Activated CD8-positive, alpha-beta T cell treated with anti-CD3 and anti-CD28 coated beads for 36 hours (primary cell): Measurements from ENCODE around the gene MGMT. TPM values are rescaled to one million over a fixed set of nuclear protein-coding genes. Genes with fewer than 3 reads are reported as not detected.

Experiments
- ATAC-seq: fragments of 200-7000 bp; cut with Tn5 transposase; one replicate; pipeline ENCODE4 v1.10.0; 2021; ENCODE audit warnings: mild to moderate bottlenecking, moderate library complexity
- CTCF ChIA-PET: fragments of 350-600 bp; sonication (Branson Sonifier 250); formaldehyde crosslinking; loops from one replicate; lab custom pipeline; 2021; ENCODE audit warnings: antibody characterized with exemption; lab: Charles Lee
- POLR2A ChIA-PET: fragments of 350-600 bp; sonication (Branson Sonifier 250); formaldehyde crosslinking; loops from one replicate; lab custom pipeline; 2021; ENCODE audit warnings: antibody characterized with exemption; lab: Charles Lee
- DNase-seq: peaks from one replicate; pipeline ENCODE4 v3.0.0-alpha.2; 2020
- H3K27ac Mint-ChIP-seq: one replicate; pipeline ENCODE4 v1.8.0; 2021; ENCODE audit warnings: mild to moderate bottlenecking, mixed read lengths
- H3K27me3 Mint-ChIP-seq: one replicate; pipeline ENCODE4 v1.8.0; 2021; ENCODE audit warnings: mixed read lengths
- H3K36me3 Mint-ChIP-seq: one replicate; pipeline ENCODE4 v1.8.0; 2021; ENCODE audit warnings: low read depth, mixed read lengths
- H3K4me1 Mint-ChIP-seq: one replicate; pipeline ENCODE4 v1.8.0; 2021; ENCODE audit warnings: low read depth, mixed read lengths
- H3K4me3 Mint-ChIP-seq: one replicate; pipeline ENCODE4 v1.8.0; 2021; ENCODE audit warnings: mild to moderate bottlenecking, moderate library complexity, mixed read lengths
- H3K9me3 Mint-ChIP-seq: one replicate; pipeline ENCODE4 v1.8.0; 2021; ENCODE audit warnings: mixed read lengths
- intact Hi-C: fragments of 100-400 bp; cut with micrococcal nuclease; formaldehyde crosslinking; loops from one replicate; pipeline ENCODE4 v1.10.0; 2022
- total RNA-seq, 2 experiments: library from RNA; stranded (reverse); gene quantifications; one replicate each; pipeline ENCODE4 v1.2.3, GENCODE V29; 2021
- TF ChIP-seq, protein P1 (sequence below): fragments of 200-600 bp; IDR thresholded peaks from one replicate; pipeline ENCODE4 v1.8.0; 2022; ENCODE audit warnings: antibody characterized with exemption, mild to moderate bottlenecking

MGMT gene
- total RNA-seq, 2 experiments from 2014 or later = 16.2 to 17.0 TPM

DNA sequence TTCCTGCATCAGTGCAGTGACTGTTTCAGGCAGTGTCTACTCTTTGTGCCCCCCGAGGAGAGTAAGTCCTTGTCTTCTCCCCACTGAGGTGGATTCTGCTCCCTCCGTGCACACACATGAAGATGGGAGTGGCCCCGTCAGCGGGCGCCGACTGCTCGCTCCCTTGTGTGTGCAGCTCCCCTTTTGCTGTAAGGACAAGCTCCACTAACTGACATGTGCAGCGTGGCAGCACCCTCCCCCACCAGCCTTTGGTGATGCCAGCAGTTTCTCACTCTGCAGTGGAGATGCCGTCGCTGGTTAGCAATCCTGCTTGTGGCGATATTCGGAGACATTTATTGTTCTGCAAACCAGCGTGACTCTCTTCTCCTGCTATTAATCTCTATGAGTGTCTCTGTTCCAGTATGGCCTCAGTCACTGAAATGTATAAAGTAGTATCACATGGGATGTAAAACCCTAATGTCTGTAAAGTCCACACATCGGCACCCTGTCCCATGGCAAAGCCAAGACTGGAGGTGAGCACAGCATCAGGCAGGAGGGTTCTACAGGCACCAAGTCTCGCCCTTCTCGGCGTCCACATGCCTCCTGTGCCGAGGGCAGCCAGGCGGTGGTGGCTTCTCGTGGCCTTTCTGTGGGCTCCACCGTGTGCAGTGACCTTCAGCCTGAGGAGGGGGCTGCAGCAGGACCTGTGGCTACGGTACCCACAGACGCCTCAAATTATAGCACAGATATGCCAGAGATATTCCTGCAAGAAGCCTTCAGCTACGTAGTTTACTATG, 294.3 kb downstream of the MGMT start:
- H3K36me3 Mint-ChIP-seq = peaks cover 38% of the 10 kb centered on the region
- CTCF ChIA-PET = no interaction called here
- no peak overlapping the region for H3K27ac Mint-ChIP-seq
- peaks cover 11% of the 10 kb centered on the region for H3K4me1 Mint-ChIP-seq
- H3K9me3 Mint-ChIP-seq = peaks cover 2% of the 10 kb centered on the region
- DNase-seq (no peak), ATAC-seq (no peak)
- TF ChIP-seq, protein P1, sequence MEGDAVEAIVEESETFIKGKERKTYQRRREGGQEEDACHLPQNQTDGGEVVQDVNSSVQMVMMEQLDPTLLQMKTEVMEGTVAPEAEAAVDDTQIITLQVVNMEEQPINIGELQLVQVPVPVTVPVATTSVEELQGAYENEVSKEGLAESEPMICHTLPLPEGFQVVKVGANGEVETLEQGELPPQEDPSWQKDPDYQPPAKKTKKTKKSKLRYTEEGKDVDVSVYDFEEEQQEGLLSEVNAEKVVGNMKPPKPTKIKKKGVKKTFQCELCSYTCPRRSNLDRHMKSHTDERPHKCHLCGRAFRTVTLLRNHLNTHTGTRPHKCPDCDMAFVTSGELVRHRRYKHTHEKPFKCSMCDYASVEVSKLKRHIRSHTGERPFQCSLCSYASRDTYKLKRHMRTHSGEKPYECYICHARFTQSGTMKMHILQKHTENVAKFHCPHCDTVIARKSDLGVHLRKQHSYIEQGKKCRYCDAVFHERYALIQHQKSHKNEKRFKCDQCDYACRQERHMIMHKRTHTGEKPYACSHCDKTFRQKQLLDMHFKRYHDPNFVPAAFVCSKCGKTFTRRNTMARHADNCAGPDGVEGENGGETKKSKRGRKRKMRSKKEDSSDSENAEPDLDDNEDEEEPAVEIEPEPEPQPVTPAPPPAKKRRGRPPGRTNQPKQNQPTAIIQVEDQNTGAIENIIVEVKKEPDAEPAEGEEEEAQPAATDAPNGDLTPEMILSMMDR = no peak
- intact Hi-C loops = no loop called here
- H3K4me3 Mint-ChIP-seq = no peak overlapping the region
- H3K27me3 Mint-ChIP-seq = no peaks in the 10 kb centered on the region
- POLR2A ChIA-PET = no interaction called here

DNA sequence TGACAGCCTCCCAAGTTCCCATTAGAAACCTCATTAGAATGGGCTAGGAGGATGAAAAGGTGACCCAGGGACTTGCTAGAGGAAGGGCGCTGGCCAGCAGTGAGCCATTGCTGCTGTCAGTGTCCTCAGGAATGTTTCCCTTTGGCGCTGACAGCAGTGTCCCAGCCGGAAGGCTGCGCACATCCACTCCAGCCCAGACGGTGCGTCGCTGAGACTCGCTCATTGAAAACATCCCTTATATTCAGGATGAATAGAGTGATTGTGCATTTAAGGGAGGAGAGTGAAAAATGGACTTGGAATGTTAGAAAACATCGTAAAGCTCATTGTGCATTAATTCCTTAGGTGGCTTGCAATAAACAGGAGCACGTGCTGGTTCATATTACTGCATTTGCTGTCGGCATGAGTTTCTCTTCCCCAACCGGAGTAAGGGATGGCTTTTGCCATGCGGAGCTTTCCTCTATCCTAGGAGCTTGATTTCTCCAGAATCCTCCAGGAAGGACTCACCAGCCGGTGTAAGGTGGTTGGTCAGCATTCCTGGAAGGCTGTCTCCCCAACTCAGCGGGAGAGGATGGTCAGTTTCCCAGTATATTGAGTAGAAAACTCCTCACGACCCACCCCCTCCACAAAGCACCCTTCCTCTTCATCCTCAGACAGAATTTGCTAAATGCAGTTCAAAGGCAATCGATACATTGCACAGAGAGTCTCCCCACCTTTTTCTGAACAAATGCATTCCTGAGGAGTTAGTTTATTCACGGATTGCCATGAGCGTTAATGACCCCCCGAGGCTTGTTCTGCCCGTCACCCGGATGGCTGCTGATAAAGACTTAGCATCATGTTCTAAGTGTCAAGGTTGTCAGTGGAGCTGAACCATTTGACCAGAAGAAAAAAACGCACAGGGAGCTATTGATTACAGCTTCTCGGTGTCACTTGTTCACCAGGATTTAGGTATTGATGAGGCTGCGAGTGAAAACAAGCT, 295.2 kb downstream of the MGMT start:
- no peak overlapping the region for H3K27ac Mint-ChIP-seq
- intact Hi-C loops = no loop called here
- ATAC-seq = no peak
- peaks cover 42% of the 10 kb centered on the region for H3K36me3 Mint-ChIP-seq
- no peak overlapping the region for H3K4me3 Mint-ChIP-seq
- TF ChIP-seq, protein P1 = no peak
- no peaks in the 10 kb centered on the region for H3K27me3 Mint-ChIP-seq
- ChIA-PET POLR2A (no interaction called here), CTCF (no interaction called here)
- peaks cover 4% of the 10 kb centered on the region for H3K4me1 Mint-ChIP-seq
- no peak for DNase-seq
- H3K9me3 Mint-ChIP-seq = peaks cover 2% of the 10 kb centered on the region

DNA sequence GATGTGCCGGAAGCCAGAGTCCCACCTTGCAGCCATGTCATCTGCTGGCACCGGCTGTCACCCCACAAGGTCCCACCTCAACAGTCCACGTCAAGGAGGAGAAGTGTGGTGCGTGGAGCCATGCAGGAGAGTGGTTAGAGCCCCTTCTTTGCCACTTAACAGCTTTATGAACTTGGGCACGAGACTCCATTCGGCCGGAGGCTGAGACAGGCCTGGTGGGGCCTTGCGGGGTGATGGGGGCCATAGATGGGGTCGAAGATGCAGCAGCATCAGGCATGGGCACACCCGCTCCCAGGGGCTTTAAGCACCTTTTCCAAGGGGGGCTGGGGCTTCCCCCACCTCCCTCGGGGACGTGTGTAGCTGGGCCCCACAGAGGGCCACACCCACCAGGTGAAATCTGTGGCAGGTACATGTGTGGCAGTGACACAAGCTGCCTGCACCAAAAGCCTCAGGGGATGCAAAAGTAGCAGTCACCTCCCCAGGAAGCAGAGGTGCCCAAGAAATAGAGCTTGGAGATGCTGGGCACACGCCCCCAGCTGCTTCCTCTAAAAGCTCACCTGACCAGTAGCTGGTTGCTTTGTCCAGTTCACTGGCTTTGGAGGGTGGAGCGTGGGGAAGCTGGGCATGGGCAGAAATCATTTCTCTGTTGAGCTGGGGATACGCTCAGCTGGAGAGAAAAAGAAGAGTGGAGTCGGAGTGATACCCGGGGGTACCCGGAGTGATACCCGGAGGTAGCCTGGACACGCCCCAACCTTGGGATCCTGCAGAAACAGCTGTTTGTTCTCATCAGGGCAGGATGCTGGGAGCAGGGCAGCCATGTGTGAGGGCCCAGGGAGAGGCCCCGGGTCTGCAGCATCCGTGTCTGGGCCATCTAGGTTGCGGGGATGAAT, 297.2 kb downstream of the MGMT start:
- TF ChIP-seq, protein P1 = no peak
- DNase-seq (no peak), ATAC-seq (no peak)
- peaks cover 54% of the 10 kb centered on the region for H3K36me3 Mint-ChIP-seq
- CTCF ChIA-PET = no interaction called here
- H3K4me1 Mint-ChIP-seq = no peaks in the 10 kb centered on the region
- H3K27me3 Mint-ChIP-seq = no peaks in the 10 kb centered on the region
- POLR2A ChIA-PET = interaction anchor here (0.7 kb wide), 1 partner anchor 47 kb away, joined by 3 read pairs; no protein-coding TSS in a partner anchor
- intact Hi-C loops = no loop called here
- peaks cover 2% of the 10 kb centered on the region for H3K9me3 Mint-ChIP-seq
- H3K4me3 Mint-ChIP-seq = no peak overlapping the region
- H3K27ac Mint-ChIP-seq = no peak overlapping the region

DNA sequence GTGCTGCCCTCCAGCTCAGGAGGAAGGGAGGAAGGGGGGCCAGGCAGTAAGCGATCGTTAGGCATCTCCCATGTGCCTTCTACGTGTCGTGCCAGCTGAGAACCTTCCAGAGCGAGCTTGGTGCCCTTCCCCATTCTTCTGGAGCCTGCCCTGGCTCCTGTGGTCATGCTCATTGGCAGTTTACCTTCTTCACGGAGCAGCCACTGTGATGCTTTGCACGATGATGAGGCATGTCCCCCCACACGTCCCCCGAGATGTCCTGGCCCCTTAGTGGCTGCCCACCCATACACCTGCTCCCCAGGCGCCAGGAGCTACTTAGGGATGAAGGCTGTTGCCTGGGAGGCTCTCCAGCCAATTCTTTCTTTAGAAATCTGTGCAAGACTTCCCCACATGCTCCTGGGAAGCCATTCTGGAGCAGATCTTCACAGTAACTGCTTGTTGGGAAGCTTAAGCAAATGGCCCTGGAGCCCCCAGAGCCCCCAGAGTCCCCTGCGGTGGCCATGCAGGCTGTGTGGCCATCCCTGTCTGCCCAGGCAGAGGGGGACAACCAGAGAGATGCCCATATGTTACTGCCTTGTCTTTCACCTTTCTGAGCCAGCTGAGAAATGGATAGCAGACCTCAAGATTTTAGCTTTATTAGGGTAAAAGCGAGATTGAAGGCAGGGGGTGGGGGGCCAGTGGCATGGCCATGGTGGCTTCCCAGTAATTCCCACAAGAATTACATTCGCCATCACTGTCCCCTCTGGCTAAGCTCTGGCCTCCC, 298.0 kb downstream of the MGMT start:
- H3K4me3 Mint-ChIP-seq = no peak overlapping the region
- no peak overlapping the region for H3K27ac Mint-ChIP-seq
- ChIA-PET POLR2A (interaction anchor here (0.8 kb wide), 1 partner anchor 16 kb away, joined by 3 read pairs; no protein-coding TSS in a partner anchor), CTCF (no interaction called here)
- H3K4me1 Mint-ChIP-seq = no peaks in the 10 kb centered on the region
- ATAC-seq (no peak), DNase-seq (no peak)
- intact Hi-C loops = no loop called here
- TF ChIP-seq, protein P1 = no peak
- H3K27me3 Mint-ChIP-seq = no peaks in the 10 kb centered on the region
- peaks cover 3% of the 10 kb centered on the region for H3K9me3 Mint-ChIP-seq
- H3K36me3 Mint-ChIP-seq = peaks cover 58% of the 10 kb centered on the region
